Activated T-cell treated with anti-CD3 and anti-CD28 coated beads, Interleukin-2, amount 50 U/mL, for 72 hours (primary cell): ENCODE data around the gene S1PR4. TPM values are rescaled to one million over a fixed set of nuclear protein-coding genes. Genes with fewer than 3 reads are reported as not detected.

Experiments
- total RNA-seq, 2 donors: library from RNA; stranded (reverse); gene quantifications; one replicate each; pipeline ENCODE4 v1.2.3, GENCODE V29; 2022

S1PR4 gene
- total RNA-seq, 2 donors from 2014 or later, result 41.1 to 43.4 TPM

Other genes with a start within 250 kb of the S1PR4 start
- gene ZNF77, start 233.8 kb upstream of the S1PR4 start, total RNA-seq, result 1 to 10 TPM; 5.4 to 5.5 TPM
- 1 to 10 TPM; 4.5 to 6.0 TPM for gene TLE6, start 201.2 kb upstream of the S1PR4 start, total RNA-seq
- gene TLE2, start 149.5 kb upstream of the S1PR4 start, total RNA-seq, result 10 to 100 TPM; 12.4 to 16.5 TPM
- gene TLE5, start 116.3 kb upstream of the S1PR4 start, total RNA-seq, result 100 to 1,000 TPM; 286 to 349 TPM
- gene GNA11, start 84.4 kb upstream of the S1PR4 start, total RNA-seq, result 1 to 10 TPM; 7.7 to 8.4 TPM
- gene GNA15, start 42.7 kb upstream of the S1PR4 start, total RNA-seq, result 10 to 100 TPM; 32.8 to 66.5 TPM
- gene NCLN, start 7.2 kb downstream of the S1PR4 start, total RNA-seq, result 10 to 100 TPM; 35.0 to 38.7 TPM
- under 1 TPM; 0.17 to 0.42 TPM for gene CELF5, start 45.9 kb downstream of the S1PR4 start, total RNA-seq
- gene NFIC, start 187.8 kb downstream of the S1PR4 start, total RNA-seq, result 10 to 100 TPM; 19.8 to 24.8 TPM